ENCODE results near the gene PTPRC.

- no peak for TF ChIP-seq POLR2A (IDR thresholded peaks at IDR 0.05)
- TF ChIP-seq CTCF (IDR thresholded peaks at IDR 0.05), result no peak
- no peak for TF ChIP-seq POLR2AphosphoS5 (IDR thresholded peaks at IDR 0.05; ENCODE audit: insufficient read depth in 1 of 2, low read depth in 1 of 2)
Measured at GRCh38 chr1:198751741-198752140, 112.9 kb downstream of the PTPRC start.

All from vagina (tissue), 2 donors.